ENCODE measurements around the gene AMBP.

The AMBP gene

GRCh38 chr9:114072184-114073140, 5.6 kb downstream of the AMBP start:
- no peak for DNase-seq

GRCh38 chr9:114071197-114071795, 6.8 kb downstream of the AMBP start:
- DNase-seq = no peak

DNA sequence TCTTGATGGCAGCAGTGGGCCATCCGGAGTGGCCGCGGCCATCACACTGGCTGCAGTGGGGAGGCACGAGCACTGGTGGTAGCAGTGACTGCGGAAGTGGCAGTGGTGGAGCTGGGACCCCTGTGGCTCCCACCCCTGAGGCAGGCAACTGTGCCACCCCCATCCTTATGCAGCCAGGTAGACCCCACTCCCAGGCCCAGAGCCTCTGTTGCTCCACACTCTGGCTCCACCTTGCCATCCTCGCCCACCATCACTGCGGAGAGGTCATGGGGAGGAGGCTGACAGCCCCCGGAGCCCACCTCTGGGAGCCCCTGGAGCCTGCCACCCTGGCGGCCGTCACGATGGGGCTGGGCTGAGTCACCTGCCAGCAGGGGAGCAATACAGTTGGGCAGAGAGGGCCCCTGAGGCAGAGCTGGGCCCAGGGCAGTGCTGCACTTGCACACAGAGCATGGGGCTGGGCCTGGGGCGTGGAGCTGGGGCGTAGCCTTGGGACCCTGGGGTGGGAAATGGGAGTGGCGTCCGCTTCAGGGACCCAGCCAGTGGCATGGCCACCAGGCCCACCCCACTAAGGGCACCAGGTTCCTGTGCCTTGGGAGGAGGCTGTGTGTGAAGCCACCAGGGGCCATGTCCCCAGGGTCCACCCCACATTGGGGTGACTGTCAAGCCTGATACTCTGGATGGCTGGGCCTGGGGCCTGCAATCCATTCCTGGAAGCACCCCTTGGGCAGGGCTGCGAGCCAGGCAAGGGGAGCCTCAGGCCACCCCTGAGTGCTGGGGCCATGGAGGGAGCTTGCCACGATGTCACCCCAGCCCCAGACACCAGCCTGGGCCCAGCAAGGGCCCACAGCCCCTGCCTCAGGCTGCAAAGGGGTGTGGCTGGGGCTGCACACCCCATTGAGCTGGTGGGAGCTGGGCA, 7.7 kb downstream of the AMBP start:
- no peak for DNase-seq

GRCh38 chr9:114069476-114070187, 8.5 kb downstream of the AMBP start:
- no peak for DNase-seq

DNA sequence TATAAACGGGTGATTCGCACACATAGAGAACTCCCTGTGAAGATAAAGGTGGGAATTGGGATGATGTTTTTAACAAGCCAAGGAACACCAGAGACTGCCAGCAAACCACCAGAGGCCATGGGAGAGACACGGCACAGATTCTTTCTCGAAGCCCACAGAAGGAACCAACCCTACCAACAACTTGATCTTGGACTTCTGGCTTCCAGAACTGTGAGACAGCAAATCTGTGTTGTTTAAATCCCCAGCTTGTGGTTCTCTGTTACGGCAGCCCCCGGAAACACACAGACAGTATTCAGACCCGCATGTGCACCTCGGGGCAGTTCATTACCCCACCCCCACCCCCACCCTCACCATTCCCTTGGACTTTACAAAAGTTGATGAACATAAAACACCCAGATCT, 12.8 kb downstream of the AMBP start:
- DNase-seq = no peak

DNA sequence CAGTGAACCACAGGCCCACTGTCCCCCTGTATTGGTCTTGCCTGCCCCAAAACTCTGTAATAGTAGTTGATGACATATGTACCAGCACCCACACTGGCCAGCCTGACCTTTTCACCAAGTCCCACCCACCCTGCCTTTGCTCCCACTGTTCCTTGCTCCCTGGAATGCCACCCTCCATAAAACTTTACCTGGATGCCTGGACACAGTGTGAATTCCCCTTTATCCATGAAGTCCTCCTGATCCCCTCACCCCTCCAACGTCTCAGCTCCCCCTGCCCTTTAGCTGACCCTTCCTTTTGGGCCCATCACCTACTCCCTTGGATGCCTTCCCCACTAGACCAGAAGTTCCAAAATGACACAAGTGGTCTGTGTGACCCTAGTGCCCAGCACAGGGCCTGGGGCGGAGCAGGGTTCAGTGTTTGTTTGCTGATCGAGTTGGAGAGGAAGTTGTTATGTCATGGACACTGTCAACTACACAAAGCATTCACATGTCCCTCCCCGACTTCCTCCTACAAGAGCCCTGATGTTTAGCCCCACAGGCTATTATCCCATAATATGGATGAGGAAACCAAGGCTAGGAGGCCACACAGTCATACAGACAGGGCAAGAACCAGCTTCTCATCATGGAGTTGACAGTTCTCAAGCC, 16.1 kb downstream of the AMBP start:
- DNase-seq = no peak

DNA sequence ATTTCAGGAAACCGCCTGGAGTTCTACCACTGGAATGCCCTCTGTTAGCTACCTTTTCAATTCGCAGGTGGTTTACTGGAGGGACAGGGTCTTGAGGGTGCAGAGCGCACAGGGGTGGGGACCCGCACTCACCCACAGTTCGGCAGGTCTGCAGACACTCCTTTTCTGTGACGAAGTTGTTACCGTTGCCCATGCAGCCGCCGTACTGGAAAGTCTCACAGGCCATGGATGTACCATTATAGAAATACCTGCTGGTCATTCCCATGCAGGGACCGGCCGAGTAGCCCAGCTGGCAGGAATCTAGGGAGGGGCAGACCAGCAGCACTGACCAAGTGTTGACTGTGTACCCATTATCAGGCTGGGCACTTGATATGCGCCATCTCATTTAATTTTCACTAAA, 16.8 kb downstream of the AMBP start:
- DNase-seq = no peak

- DNase-seq = no peak
These were observed 17.4 kb downstream of the AMBP start for GRCh38 chr9:114060711-114061110.

- no peak for DNase-seq
These were observed 18.0 kb downstream of the AMBP start for GRCh38 chr9:114060070-114060469.

- no peak for DNase-seq
These were observed 18.9 kb downstream of the AMBP start for GRCh38 chr9:114059047-114059803.

- DNase-seq = no peak
These were observed 19.4 kb downstream of the AMBP start for GRCh38 chr9:114058688-114059046.

DNA sequence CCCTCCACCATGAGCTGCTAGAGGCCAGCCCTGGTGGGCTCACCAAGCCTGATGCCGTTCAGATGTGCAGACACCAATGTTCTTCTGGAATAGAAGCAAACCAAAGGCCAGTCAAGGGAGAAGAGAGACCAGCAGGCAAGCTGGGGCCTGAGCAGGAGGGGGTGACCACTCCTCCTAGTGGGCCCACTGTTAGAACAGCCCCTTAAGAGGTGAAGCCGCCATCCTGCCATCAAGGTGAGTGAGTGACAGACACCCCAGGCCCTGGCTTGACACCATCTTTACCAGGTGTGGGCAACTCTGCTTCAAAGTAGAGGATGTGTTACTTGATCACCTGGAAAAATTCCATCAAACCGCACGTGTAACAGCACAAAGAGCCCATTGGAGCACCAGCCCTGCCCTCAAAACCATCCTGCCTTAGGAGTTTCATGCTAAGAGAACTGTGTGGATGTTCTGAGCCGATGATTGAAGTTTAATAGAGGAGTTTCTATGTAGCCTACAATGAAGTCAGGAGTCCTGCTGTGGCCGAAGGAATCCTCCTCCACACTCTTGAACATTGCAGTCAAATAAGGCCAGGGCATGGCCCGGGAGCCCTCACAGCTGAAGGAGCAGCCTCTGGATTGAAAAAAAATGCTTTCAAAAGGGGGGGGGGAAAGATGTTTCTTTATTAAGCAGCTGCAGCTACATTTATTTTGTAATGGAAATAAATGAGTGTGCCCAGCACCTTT, 20.8 kb downstream of the AMBP start:
- DNase-seq = no peak

DNA sequence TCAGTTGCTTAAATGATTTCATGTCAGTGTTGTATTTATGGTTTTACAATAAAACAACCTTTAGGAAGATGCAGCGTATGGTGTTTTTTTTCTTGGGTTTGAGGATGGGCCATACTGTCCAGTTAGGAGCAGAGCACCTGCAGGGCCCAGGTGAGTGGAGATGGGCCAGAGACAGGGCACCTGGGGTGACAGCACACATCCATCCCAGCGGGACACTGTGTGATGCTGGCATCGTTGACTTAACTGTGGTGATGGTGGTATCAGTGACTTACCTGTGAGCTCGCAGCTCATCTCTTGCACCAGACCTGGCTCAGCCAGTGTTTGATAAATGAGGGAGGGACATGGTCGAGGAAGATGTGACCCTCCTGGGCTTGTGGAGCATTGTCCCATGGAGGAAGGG, 21.6 kb downstream of the AMBP start:
- DNase-seq = no peak

- no peak for DNase-seq
These were observed 22.2 kb downstream of the AMBP start for GRCh38 chr9:114055894-114056293.

DNA sequence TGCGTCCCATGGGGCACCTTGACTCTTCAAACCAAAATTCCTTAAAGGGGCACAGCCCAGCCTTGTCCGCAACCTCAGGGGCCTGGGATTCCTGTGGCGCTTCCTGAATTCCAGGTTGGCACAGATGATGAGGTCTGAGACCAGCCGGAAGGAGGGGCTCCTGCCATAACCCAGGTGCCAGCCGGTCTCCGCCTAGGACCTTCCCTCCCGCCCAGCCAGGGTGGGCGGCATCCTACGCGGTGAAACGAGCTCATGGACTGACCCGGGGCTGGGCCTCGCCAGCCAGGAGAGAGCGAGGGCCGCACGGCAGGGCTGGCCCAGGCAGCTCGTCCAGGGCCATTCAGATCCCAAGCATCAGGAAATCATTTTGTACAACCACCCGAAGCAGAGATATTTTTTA, 23.0 kb downstream of the AMBP start:
- DNase-seq = no peak

DNA sequence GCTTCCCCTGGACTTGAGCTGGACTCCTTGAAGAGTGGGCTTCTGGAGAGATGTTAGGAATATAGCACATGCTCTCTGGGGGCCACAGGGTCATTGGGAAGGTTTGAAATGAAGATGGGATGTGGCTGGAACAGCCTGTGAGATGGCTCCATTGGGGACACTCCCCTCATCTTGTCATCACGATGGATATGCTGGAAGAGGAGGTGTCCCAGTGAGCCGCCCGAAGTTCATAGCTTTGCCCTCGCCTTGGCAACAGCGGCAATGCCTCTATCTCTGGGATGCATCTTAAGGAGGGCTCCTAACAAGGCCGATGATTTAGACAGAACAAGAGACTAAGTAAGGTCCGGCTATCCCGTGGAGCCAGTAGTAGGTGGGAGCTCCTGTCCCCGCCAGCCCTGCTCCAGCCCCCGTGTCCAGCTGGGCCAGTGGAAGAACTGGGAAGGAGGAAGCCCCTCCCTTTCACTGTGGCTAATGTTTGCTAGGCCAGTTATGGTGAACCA, 23.9 kb downstream of the AMBP start:
- DNase-seq = no peak

- no peak for DNase-seq
These were observed 24.7 kb downstream of the AMBP start for GRCh38 chr9:114053246-114054005.

DNA sequence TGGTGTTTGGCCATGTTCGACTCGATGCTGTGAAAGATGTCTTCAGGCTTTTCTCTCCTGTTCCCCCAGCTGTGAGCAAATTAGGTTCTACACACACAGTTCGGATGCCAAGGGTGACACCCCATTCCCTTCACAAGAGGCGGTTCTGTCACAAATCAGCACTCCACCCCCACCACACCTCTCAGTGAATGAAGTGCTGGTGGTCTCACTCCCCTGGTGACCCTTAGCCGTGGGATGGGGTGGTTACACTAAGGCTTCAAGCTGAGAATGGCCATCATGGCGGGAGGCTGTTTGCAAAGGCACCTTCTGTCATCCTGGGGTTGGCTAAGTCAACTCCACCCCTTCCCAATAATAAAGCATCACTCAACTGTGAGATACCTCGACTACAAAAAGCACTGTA, 26.4 kb downstream of the AMBP start:
- DNase-seq = no peak

DNA sequence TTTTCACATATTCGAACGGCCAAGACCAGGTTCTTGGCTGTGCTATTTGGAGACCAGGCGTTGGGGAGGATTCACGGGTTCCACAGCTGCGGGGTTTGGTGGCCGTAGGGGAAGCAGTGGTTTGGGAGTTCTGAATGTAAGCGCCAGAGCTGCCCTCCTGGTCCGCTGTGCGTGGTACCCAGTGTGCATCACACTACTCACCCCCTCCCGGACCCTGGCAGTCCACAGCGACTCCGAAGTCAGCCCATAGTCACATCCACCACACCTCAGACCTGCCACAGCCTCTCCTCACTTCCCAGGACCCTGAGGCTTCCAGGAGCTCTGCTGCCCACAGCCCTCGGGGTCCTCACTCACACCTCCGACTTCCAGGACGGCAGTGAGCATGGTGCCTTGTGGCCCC, 26.8 kb downstream of the AMBP start:
- no peak for DNase-seq

DNA sequence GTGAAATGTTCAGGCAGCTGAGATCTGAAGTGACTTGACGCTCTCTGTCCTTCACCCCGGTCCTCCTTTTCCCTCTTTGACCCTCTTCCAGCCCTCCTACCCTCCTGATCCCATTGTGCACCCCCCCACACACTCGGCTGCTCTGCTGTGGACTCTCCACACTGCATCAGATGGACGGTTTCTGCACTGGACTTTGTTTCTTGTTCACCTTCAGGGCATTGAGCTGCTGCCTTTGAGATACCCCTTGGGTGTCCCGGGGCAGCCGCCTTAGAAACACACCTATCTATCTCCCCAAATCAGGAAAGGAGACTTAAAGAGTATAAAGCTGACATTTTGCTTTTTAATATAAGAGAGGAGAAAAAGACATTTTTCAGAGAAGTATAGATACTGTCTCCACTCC, 27.5 kb downstream of the AMBP start:
- no peak for DNase-seq

All from hematopoietic multipotent progenitor cell treated with erythropoietin and hydrocortisone succinate and interleukin-3 and kit ligand, for 8 days (in vitro differentiated cells).